K562 (cell line): ENCODE data around the gene RUNDC1. TPM values are rescaled to one million over a fixed set of nuclear protein-coding genes. Genes with fewer than 3 reads are reported as not detected.

Experiments used
- E2F6 ChIP-seq, 2 experiments: IDR thresholded peaks; 2 replicates each; pipeline ENCODE4 v1.6.1; 2011; ENCODE audit warnings: borderline replicate concordance in 1 of 2, control low read depth in 1 of 2, low read depth in 1 of 2, low read length in 1 of 2, mild to moderate bottlenecking in 1 of 2, mixed read lengths in 1 of 2, moderate library complexity in 1 of 2; ENCODE audit not compliant: insufficient read depth in 1 of 2, insufficient read length in 1 of 2, poor library complexity in 1 of 2, severe bottlenecking in 1 of 2; ENCODE audit errors: extremely low read depth in 1 of 2
- EP400 ChIP-seq: fragments of 450-650 bp; IDR thresholded peaks from 2 replicates; pipeline ENCODE4 v1.6.1; 2017; ENCODE audit warnings: antibody characterized with exemption, mild to moderate bottlenecking, moderate library complexity
- ETV1 ChIP-seq: fragments of 450-650 bp; conservative IDR thresholded peaks from 2 replicates; pipeline ENCODE4 v1.6.1; 2016; ENCODE audit warnings: missing genetic modification characterization, control low read depth, low read depth, missing compliant biosample characterization
- JUND ChIP-seq, 2 experiments: IDR thresholded peaks; 2 replicates in 1 of 2; 3 replicates in 1 of 2; pipeline ENCODE4 v1.6.1; 2011; ENCODE audit warnings: borderline replicate concordance in 2 of 2, low read depth in 2 of 2, low read length in 2 of 2, improper control_type of control experiment in 1 of 2, missing biosample characterization in 1 of 2, missing genetic modification characterization in 1 of 2, missing genetic modification reagents in 1 of 2
- PML ChIP-seq: IDR thresholded peaks from 2 replicates; pipeline ENCODE4 v1.6.1; 2012; ENCODE audit warnings: low read length, inconsistent platforms
- RNF2 ChIP-seq: sonication (generic); IDR thresholded peaks from 2 replicates; pipeline ENCODE4 v1.6.1; 2016
- SMC3 ChIP-seq: conservative IDR thresholded peaks from 2 replicates; pipeline ENCODE4 v1.6.1; 2011; ENCODE audit warnings: low read depth, low read length, improper control_type of control experiment; ENCODE audit not compliant: insufficient read depth
- TAF1 ChIP-seq: IDR thresholded peaks from 2 replicates; pipeline ENCODE4 v1.6.1; 2011; ENCODE audit warnings: mild to moderate bottlenecking, low read length, moderate library complexity; ENCODE audit not compliant: insufficient read depth, control insufficient read depth, severe bottlenecking; ENCODE audit errors: extremely low read depth
- ZBTB26 ChIP-seq: fragments of 450-650 bp; formaldehyde crosslinking; IDR thresholded peaks from 2 replicates; pipeline ENCODE4 v1.4.0; 2022; ENCODE audit warnings: missing genetic modification characterization
- ZC3H8 ChIP-seq: fragments of 450-650 bp; IDR thresholded peaks from 2 replicates; pipeline ENCODE4 v1.6.1; 2017
- polyA plus RNA-seq, 8 experiments: library from polyadenylated mRNA; depleted of rRNA in 4 of 8; stranded (reverse) in 5 of 8; unstranded in 3 of 8; fragments of >200 nt; fragmentation: Nextera tagmentation in 2 of 8; fragmentation: Illumina TruSeq in 1 of 8; extraction: Ambion mirVana in 2 of 8; extraction: Trizol in 1 of 8; gene quantifications; 2 replicates each; pipeline versions ENCODE4 v1.2.1 to v1.2.3, GENCODE V29; 2011 to 2014; ENCODE audit warnings: inconsistent platforms in 1 of 8, missing spikeins in 1 of 8
- total RNA-seq, 7 experiments: library from RNA; depleted of rRNA in 6 of 7; stranded (reverse); fragments of >200 nt in 6 of 7; fragmentation: Illumina TruSeq in 2 of 7; extraction: Trizol in 2 of 7; gene quantifications; 2 replicates each; pipeline versions ENCODE4 v1.2.1 to v1.2.3, GENCODE V29; 2011 to 2021; ENCODE audit warnings: low replicate concordance in 1 of 7
- TF ChIP-seq, protein P1 (sequence below): fragments of 450-650 bp; IDR thresholded peaks from 2 replicates; pipeline ENCODE4 v1.6.1; 2017; ENCODE audit warnings: antibody characterized with exemption, mild to moderate bottlenecking
- TF ChIP-seq, protein P2 (sequence below), 3 experiments: fragments of 200-800 bp in 1 of 3; sonication (Bioruptor generic) in 1 of 3; sonication (generic) in 1 of 3; formaldehyde crosslinking in 1 of 3; IDR thresholded peaks; 2 replicates each; pipeline versions ENCODE4 v1.6.1 to v1.8.0; 2016 to 2022; ENCODE audit warnings: mild to moderate bottlenecking in 2 of 3, missing compliant biosample characterization in 2 of 3, missing genetic modification characterization in 2 of 3, missing genetic modification reagents in 1 of 3
- TF ChIP-seq, protein P3 (sequence below), 2 experiments: fragments of 450-650 bp in 1 of 2; sonication (generic) in 1 of 2; formaldehyde crosslinking; conservative IDR thresholded peaks; 2 replicates each; pipeline versions ENCODE4 v1.4.0 to v1.8.1; 2020 to 2022; ENCODE audit warnings: mild to moderate bottlenecking in 1 of 2, missing genetic modification reagents in 1 of 2

Gene RUNDC1
- total and polyA plus RNA-seq, 9 of the 15 experiments (the other 6 are each of a cell fraction or from before 2014, with no cell fraction given): 3.4 to 12.6 (median 9.4) TPM

GRCh38 chr17:43024407-43025289, 44.3 kb downstream of the RUNDC1 start, which contains the start of gene RND2 (continued):
- TF ChIP-seq ZBTB26 (CRISPR knock-in tag) (0 out of 2 replicates have a peak, but pooled peaks have one; percentile 21), PML (peak; percentile 36; the same call in 1 of the 2 replicates), E2F6 (IDR thresholded peaks at IDR 0.05; ENCODE audit: borderline replicate concordance in 1 of 2, extremely low read depth in 1 of 2, insufficient read depth in 1 of 2, insufficient read length in 1 of 2, low read depth in 1 of 2, low read length in 1 of 2, poor library complexity in 1 of 2, severe bottlenecking in 1 of 2) (peak in 1 of 2 experiments; percentile 19), EP400 (peak; percentile 84), ZC3H8 (0 out of 2 replicates have a peak, but pooled peaks have one; percentile 25), SMC3 (peak; percentile 70), JUND (IDR thresholded peaks at IDR 0.05; ENCODE audit: borderline replicate concordance, low read depth, low read length) (peak; percentile 94), JUND (tag; IDR thresholded peaks at IDR 0.05; ENCODE audit: borderline replicate concordance, low read depth, low read length) (peak; percentile 98; the same call in 2 of the 3 replicates), RNF2 (0 out of 2 replicates have a peak, but pooled peaks have one; percentile 18), ETV1 (no peak), TAF1 (peak; percentile 57)
- TF ChIP-seq, protein P1, sequence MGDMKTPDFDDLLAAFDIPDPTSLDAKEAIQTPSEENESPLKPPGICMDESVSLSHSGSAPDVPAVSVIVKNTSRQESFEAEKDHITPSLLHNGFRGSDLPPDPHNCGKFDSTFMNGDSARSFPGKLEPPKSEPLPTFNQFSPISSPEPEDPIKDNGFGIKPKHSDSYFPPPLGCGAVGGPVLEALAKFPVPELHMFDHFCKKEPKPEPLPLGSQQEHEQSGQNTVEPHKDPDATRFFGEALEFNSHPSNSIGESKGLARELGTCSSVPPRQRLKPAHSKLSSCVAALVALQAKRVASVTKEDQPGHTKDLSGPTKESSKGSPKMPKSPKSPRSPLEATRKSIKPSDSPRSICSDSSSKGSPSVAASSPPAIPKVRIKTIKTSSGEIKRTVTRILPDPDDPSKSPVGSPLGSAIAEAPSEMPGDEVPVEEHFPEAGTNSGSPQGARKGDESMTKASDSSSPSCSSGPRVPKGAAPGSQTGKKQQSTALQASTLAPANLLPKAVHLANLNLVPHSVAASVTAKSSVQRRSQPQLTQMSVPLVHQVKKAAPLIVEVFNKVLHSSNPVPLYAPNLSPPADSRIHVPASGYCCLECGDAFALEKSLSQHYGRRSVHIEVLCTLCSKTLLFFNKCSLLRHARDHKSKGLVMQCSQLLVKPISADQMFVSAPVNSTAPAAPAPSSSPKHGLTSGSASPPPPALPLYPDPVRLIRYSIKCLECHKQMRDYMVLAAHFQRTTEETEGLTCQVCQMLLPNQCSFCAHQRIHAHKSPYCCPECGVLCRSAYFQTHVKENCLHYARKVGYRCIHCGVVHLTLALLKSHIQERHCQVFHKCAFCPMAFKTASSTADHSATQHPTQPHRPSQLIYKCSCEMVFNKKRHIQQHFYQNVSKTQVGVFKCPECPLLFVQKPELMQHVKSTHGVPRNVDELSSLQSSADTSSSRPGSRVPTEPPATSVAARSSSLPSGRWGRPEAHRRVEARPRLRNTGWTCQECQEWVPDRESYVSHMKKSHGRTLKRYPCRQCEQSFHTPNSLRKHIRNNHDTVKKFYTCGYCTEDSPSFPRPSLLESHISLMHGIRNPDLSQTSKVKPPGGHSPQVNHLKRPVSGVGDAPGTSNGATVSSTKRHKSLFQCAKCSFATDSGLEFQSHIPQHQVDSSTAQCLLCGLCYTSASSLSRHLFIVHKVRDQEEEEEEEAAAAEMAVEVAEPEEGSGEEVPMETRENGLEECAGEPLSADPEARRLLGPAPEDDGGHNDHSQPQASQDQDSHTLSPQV: peak; percentile 51; the same call in 1 of the 2 replicates
- TF ChIP-seq, protein P2, sequence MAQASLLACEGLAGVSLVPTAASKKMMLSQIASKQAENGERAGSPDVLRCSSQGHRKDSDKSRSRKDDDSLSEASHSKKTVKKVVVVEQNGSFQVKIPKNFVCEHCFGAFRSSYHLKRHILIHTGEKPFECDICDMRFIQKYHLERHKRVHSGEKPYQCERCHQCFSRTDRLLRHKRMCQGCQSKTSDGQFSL (CRISPR knock-in tag; IDR thresholded peaks at IDR 0.05): no peak
- TF ChIP-seq, protein P2 (tag; IDR thresholded peaks at IDR 0.05): peak in 1 of 2 experiments; percentile 21; a peak in 1 of 4 replicates
- TF ChIP-seq, protein P3, sequence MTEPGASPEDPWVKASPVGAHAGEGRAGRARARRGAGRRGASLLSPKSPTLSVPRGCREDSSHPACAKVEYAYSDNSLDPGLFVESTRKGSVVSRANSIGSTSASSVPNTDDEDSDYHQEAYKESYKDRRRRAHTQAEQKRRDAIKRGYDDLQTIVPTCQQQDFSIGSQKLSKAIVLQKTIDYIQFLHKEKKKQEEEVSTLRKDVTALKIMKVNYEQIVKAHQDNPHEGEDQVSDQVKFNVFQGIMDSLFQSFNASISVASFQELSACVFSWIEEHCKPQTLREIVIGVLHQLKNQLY (CRISPR knock-in tag; conservative IDR thresholded peaks at IDR 0.05): no peak
